A673 (cell line): ENCODE results near the gene ATAD5. TPM values are rescaled to one million over a fixed set of nuclear protein-coding genes. Genes with fewer than 3 reads are reported as not detected.

Experiments used
- BruUV-seq: library from RNA; stranded (reverse); fragments of 400-500 nt; replicated peaks from 2 replicates; lab custom pipeline; 2021; lab: Mats Ljungman, UMichigan
- CTCF ChIA-PET: fragments of 300-600 bp; sonication (Branson Sonifier 250); formaldehyde crosslinking; loops from one replicate; lab custom pipeline; 2022; ENCODE audit warnings: antibody characterized with exemption; lab: Charles Lee
- POLR2A ChIA-PET: fragments of 300-600 bp; sonication (Branson Sonifier 250); formaldehyde crosslinking; loops from one replicate; lab custom pipeline; 2022; ENCODE audit warnings: antibody characterized with exemption; ENCODE audit not compliant: low non-redundant PET; lab: Charles Lee
- DNase-seq: peaks from one replicate; pipeline ENCODE4 v3.0.0-alpha.2; 2015; ENCODE audit warnings: low spot score
- H3K27ac ChIP-seq: fragments of 200-600 bp; sonication (generic); 2 replicates; pipeline ENCODE4 v1.5.1; 2016; ENCODE audit warnings: mixed run types, low read depth, mild to moderate bottlenecking, mixed read lengths, antibody characterized with exemption, low read length; ENCODE audit not compliant: poor library complexity, severe bottlenecking
- H3K27me3 ChIP-seq: fragments of 200-600 bp; sonication (generic); replicated peaks from 2 replicates; pipeline ENCODE4 v1.6.1; 2017; ENCODE audit warnings: mixed run types, low read depth, mild to moderate bottlenecking, mixed read lengths, antibody characterized with exemption, low read length; ENCODE audit not compliant: insufficient read depth, poor library complexity
- H3K36me3 ChIP-seq: fragments of 200-600 bp; sonication (generic); 2 replicates; pipeline ENCODE4 v1.6.1; 2016; ENCODE audit warnings: mixed run types, mild to moderate bottlenecking, mixed read lengths, antibody characterized with exemption, low read length; ENCODE audit not compliant: insufficient read depth, poor library complexity, severe bottlenecking
- H3K4me1 ChIP-seq: fragments of 200-600 bp; sonication (generic); 2 replicates; pipeline ENCODE4 v1.6.1; 2017; ENCODE audit warnings: mixed run types, mild to moderate bottlenecking, mixed read lengths, antibody characterized with exemption, low read length; ENCODE audit not compliant: insufficient read depth, poor library complexity, severe bottlenecking
- H3K4me3 ChIP-seq: fragments of 200-600 bp; sonication (generic); 2 replicates; pipeline ENCODE4 v1.5.1; 2016; ENCODE audit warnings: low read depth, mixed run types, mild to moderate bottlenecking, mixed read lengths, low read length; ENCODE audit not compliant: poor library complexity, severe bottlenecking
- H3K9me3 ChIP-seq: fragments of 200-600 bp; sonication (generic); 2 replicates; pipeline ENCODE4 v1.6.1; 2016; ENCODE audit warnings: mixed run types, low read depth, mild to moderate bottlenecking, mixed read lengths, antibody characterized with exemption, low read length; ENCODE audit not compliant: poor library complexity, severe bottlenecking
- EZH2 ChIP-seq: fragments of 200-600 bp; sonication (generic); IDR thresholded peaks from 2 replicates; pipeline ENCODE4 v1.6.1; 2017; ENCODE audit warnings: borderline replicate concordance, low read depth, mild to moderate bottlenecking, mixed read lengths, antibody characterized with exemption, low read length; ENCODE audit not compliant: poor library complexity, severe bottlenecking
- intact Hi-C: fragments of 100-400 bp; cut with micrococcal nuclease; formaldehyde crosslinking; loops from one replicate; pipeline ENCODE4 v1.10.0; 2022; ENCODE audit not compliant: unreplicated experiment
- total RNA-seq: library from RNA; stranded (reverse); gene quantifications from 2 replicates; pipeline ENCODE4 v1.2.3, GENCODE V29; 2021
- TF ChIP-seq, protein P1 (sequence below): fragments of 300-800, 200-600 bp; sonication (generic); conservative IDR thresholded peaks from 2 replicates; pipeline ENCODE4 v1.5.1; 2017; ENCODE audit warnings: low read depth, mild to moderate bottlenecking, antibody characterized with exemption, low read length, moderate library complexity, mixed read lengths

Gene ATAD5
- total RNA-seq, 1 experiment from 2014 or later: 17.4 TPM

DNA sequence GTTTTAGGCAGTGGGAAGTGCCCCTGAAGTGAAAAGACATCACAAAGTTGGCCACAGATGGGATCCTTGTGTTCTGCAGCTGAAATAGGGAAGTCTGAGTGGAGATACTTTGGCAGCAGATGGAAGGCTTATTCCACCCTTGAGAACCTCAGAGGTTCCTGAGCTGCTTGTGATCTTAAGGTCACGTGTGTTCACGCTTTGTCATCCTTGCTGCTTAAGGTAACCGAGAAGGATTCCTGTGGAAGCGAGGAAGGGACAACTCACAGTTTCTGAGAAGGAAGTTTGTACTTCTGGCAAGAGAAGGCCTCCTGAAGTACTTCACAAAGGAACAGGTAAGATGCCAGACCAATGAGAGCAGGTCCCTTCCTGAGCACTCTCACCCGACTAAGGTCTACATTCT, 102.2 kb downstream of the ATAD5 start:
- Histone ChIP-seq H3K27ac (no peak overlapping the region), H3K27me3 (no peaks in the 10 kb centered on the region), H3K9me3 (no peaks in the 10 kb centered on the region), H3K4me1 (no peaks in the 10 kb centered on the region), H3K4me3 (no peak overlapping the region), H3K36me3 (no peaks in the 10 kb centered on the region)
- no peak for DNase-seq
- no peak for TF ChIP-seq EZH2
- TF ChIP-seq, protein P1, sequence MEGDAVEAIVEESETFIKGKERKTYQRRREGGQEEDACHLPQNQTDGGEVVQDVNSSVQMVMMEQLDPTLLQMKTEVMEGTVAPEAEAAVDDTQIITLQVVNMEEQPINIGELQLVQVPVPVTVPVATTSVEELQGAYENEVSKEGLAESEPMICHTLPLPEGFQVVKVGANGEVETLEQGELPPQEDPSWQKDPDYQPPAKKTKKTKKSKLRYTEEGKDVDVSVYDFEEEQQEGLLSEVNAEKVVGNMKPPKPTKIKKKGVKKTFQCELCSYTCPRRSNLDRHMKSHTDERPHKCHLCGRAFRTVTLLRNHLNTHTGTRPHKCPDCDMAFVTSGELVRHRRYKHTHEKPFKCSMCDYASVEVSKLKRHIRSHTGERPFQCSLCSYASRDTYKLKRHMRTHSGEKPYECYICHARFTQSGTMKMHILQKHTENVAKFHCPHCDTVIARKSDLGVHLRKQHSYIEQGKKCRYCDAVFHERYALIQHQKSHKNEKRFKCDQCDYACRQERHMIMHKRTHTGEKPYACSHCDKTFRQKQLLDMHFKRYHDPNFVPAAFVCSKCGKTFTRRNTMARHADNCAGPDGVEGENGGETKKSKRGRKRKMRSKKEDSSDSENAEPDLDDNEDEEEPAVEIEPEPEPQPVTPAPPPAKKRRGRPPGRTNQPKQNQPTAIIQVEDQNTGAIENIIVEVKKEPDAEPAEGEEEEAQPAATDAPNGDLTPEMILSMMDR: no peak
- intact Hi-C loops: no loop called here
- no TSS peak for BruUV-seq
- ChIA-PET POLR2A (no interaction called here), CTCF (no interaction called here)

DNA sequence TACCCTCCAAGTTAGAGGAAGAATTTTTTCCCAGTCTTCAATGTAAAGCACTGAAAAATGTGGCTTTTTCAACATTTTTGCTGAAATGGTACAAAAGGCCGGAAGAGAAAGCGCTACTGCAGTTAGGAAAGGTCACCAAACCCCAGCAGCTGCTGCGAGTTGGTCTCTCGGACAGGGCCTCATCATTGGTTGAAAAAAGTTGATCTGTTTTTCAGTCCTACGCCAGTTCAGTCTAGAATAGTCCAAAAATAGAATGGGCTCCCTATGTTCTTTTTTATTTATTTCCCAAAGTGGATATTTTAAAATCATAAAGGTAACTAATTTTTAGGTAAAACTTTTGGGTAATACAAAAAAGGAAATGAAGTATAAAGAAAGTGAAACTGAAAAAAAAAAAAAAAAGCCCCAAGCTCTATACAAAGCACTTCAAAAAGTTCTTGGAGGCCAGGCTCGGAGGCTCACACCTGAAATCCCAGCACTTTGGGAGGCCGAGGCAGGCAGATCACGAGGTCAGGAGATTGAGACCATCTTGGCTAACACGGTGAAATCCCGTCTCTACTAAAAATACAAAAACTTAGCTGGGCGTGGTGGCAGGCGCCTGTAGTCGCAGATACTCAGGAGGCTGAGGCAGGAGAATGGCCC, 107.4 kb downstream of the ATAD5 start:
- POLR2A ChIA-PET: no interaction called here
- TF ChIP-seq EZH2: no peak
- TF ChIP-seq, protein P1: no peak

DNA sequence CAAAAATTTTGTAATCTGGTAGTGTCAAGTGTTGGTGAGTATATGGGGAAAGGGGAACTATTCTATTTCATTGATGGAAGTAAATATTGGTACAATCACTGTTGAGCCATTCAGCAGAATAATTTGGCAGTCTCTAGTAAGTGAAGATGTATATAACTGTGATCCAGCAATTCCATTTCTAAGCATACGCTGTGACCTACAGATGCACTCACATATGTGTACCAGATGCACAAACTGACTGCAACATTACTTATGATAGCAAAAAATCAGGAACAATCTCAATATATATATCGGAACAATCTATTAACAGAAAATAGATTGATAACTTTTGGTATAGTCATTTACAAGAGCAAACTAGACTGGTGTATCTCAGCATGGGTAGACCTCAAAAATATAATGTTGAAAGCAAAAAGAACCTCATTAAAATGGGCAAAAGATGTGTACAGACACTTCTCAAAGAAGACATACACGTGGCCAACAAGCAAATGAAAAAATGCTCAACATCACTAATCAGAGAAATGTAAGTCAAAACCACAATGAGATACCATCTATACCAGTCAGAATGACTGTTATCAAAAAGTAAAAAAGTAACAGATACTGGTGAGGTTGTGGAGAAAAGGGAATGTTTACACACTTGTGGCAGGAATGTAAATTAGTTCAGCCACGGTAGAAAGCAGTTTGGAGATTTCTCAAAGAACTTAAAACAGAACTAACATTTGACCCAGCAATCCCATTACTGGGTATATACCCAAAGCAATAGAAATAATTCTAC, 110.7 kb downstream of the ATAD5 start:
- Histone ChIP-seq H3K9me3 (no peaks in the 10 kb centered on the region), H3K4me1 (no peaks in the 10 kb centered on the region), H3K36me3 (no peaks in the 10 kb centered on the region), H3K4me3 (no peak overlapping the region), H3K27me3 (no peaks in the 10 kb centered on the region), H3K27ac (no peak overlapping the region)
- CTCF ChIA-PET: no interaction called here
- BruUV-seq: no TSS peak
- POLR2A ChIA-PET: interaction anchor here (0.7 kb wide), 1 partner anchor 11 kb away, joined by 4 read pairs; no protein-coding TSS in a partner anchor
- TF ChIP-seq, protein P1: no peak
- no peak for TF ChIP-seq EZH2
- DNase-seq: no peak
- intact Hi-C loops: no loop called here

More for the DNA sequence above, 107.4 kb downstream of the ATAD5 start:
- intact Hi-C loops: no loop called here
- no peaks in the 10 kb centered on the region for H3K27me3 ChIP-seq
- CTCF ChIA-PET: no interaction called here
- no peaks in the 10 kb centered on the region for H3K36me3 ChIP-seq
- H3K4me3 ChIP-seq: no peak overlapping the region
- H3K4me1 ChIP-seq: no peaks in the 10 kb centered on the region
- H3K9me3 ChIP-seq: no peaks in the 10 kb centered on the region
- no TSS peak for BruUV-seq
- H3K27ac ChIP-seq: no peak overlapping the region
- DNase-seq: no peak

Other genes with a start within 250 kb of the ATAD5 start
- gene CRLF3, start 7.3 kb upstream of the ATAD5 start, total RNA-seq: 14.9 and 17.9 TPM in 2 replicates
- gene TEFM, start 74.3 kb downstream of the ATAD5 start, total RNA-seq: 7.2 and 11.4 TPM in 2 replicates
- gene ADAP2, start 90.0 kb downstream of the ATAD5 start, total RNA-seq: not detected in 2 replicates
- 7.5 and 8.2 TPM in 2 replicates for gene RNF135, start 139.1 kb downstream of the ATAD5 start, total RNA-seq